NCI-H1417 (cell line): ENCODE measurements around the gene TRIM7.

Experiments used
- DNase-seq, 3 experiments: peaks; one replicate each; lab custom pipeline; 2025; lab: John Stamatoyannopoulos, UW

The TRIM7 gene

DNA sequence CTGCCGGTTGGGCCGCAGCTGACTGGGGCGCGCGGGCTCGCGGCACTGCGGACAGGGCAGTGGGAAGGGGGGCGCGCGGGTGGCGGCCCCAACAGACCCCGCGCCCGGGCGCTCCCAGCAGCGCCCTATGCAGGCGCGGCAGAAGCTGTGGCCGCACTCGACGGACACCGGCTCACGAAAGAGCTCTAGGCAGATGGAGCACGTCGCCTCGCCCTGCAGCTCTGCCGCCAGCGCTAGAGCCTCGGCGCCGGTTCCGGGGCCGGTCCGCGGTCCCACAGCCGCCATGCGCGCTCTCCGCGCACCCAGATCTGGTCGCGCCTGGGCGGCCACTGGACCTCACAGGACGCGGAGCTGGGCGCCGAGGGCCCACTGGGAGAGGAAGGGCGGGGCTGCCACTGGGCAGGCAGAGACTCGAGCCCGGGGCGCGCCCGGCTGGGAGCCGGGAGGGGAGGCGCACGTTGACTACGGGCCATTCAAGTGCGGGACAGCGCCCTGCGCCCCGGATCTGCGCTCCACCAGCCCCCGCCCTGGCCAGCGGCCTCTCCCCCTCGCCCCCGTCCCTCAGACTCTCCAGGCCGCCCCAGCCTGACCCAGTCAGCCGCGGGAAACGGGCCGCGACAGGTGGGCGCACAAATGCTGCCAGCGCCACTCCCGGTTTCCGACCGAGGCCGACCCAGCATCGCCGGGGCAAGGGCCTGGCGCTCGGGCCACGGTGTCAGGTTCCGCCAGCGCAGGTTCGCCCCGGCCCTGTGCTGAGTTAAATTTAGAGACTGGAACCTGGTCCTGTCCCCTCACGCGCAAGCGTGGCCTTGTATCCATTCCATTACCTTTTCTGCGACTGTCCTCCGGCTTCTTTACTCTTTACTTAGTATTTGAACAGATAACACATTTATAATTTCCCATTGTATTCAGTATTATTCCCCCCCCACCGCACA lies at the start of gene TRIM7:
TSS of gene TRIM7 (minus strand) at position 371 of the 935 bp plus-strand sequence. CDS start at position 285, 86 bp downstream.
- DNase-seq: no peak

DNA sequence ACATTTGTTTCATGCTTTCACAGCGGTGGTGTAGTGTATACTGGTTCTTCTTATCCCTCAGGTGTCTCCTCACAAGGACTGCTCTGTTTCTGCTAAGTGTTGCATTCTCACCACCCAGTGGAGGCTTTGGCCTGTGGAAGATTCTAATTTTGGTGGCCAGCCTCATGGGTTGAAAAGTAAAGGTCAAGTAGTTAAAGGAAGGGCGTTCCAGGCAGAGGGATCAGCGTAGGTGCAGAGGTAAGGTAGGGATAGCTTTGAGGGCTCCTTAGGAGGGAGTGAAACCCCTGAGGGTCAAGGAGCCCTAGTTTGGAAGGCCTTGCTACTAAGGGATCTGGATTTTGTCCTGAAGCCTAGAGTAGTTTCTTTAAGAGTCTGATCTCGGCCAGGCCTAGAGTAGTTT lies 43.3 kb upstream of the TRIM7 start:
- DNase-seq: no peak

GRCh38 chr5:181246276-181247049 lies 41.5 kb upstream of the TRIM7 start:
- DNase-seq: no peak

- DNase-seq: no peak
Observed at GRCh38 chr5:181245427-181246275, 40.7 kb upstream of the TRIM7 start.

DNA sequence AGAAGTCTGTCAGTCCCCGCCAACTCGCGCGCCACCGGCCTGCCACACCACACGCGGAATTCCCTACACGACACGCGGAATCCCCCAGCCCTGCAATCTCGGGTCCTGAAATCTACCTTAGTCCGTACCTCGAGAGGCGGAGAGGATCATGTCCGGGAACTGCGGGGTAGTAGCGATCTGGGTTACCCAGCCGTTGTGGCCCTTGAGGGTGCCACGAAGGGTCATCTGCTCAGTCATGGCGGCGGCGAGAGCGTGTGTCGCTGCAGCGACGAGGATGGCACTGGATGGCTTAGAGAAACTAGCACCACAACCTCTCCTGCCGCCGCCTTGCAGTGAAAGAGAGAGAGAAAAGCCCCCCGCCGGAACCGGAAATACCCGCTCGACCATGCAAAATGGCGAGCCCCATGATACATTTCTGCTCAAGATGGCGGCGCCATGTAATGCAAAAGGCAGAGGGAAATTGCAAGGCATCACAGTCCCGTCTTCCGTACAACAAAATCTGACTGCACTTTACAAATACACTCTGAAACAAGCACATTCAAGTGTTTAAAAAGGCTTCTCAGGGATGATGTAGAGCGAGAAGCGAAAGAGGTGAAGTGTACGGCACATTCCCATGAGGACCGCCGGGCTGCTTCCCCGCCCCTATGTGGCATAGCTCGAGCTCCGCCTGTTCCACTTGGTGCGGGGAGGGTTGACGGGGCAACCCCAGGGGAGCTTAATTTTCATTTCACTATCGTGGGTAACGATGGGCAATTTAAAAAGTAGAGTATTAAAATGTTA lies 38.8 kb upstream of the TRIM7 start, which contains the start of gene RACK1:
TSS of gene RACK1 (minus strand) at position 343 of the 780 bp plus-strand sequence. CDS start at position 237, 106 bp downstream.
- DNase-seq: no peak

DNA sequence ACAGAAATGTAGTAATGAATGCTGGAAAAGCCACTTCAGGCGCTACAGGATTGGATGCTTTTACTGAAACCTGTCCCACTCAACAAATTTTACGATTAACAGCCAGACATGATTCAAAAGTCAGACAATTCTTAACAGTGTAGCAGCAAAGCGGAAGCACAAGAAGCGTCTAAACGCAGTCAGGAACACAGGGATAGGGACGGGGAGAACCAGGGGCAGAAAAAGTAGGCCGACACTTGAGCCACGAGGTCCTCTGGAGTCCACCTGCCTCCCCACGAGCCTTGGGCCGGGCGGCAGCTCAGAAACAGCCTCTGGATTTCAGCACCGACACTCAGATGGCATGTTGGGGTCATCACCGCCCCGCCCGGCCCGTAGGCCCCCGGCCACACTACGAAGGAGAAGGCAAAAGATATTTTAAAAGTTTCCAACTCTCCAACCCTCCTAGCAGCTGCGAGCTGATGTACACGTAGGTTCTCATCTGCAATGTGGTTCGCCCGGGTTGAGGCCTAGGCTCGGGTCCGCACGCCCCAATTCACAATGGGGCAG lies 38.1 kb upstream of the TRIM7 start:
- DNase-seq: no peak

DNA sequence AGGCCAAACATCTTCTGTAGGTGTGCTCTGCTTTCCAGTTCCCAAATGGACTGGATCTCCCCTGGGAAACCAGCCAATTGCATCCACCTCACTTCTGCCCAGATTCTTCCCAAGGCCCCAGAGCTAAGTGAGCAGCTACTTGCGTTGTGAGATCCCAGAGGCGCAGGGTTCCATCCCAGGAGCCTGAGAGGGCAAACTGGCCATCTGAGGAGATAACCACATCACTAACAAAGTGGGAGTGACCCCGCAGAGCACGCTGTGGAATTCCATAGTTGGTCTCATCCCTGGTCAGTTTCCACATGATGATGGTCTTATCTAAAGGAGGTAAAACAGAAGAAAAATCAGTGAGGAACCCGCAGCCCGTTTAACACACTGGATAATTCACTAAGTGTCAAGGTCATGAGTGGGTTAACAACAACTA lies 37.0 kb upstream of the TRIM7 start:
- no peak for DNase-seq

DNA sequence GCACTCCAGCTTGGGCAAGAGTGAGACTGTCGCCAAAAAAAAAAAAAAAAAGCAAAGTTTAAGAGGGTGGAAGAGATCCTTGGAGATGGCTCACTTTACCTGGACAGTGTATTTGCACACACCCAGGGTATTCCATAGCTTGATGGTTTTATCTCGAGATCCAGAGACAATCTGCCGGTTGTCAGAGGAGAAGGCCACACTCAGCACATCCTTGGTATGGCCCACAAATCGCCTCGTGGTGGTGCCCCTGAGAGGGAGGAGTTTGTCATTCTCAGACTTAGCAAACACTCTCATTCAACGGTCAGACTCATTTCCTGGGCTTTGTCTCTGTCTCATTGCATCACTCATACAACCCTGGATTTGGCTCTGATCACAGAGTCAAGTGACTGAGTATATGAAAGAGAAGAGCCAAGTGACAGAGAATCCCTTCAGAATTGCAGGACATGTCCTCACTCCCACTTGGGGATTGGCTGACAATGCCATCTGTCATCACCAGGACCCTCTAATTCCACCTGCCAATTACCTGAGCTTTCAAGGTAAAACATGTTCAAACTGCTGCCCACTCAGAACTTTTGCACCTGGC lies 36.5 kb upstream of the TRIM7 start:
- DNase-seq: no peak

DNA sequence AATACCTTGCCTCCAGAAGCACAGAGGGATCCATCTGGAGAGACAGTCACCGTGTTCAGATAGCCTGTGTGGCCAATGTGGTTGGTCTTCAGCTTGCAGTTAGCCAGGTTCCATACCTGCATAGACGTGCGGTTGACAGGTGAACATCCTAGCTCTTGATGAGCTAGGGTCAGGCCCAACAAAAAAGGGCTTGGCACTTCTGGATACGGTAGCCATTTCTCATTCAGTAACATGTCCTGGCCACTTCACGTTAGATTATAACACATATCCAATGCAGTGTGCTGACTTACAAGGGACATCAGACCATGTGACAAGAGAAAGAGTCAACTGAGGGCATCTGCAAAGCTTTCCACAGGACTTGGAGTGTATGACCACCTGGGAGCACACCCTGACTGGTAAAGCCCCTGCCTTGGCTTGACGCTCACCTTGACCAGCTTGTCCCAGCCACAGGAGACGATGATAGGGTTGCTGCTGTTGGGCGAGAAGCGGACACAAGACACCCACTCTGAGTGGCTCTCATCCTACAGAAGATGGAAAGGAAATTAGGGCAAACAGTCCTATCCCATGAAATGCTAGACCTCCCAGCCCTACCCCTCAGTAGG lies 34.2 kb upstream of the TRIM7 start:
- no peak for DNase-seq

- DNase-seq: no peak
Observed at GRCh38 chr5:181237729-181238385, 32.9 kb upstream of the TRIM7 start.

DNA sequence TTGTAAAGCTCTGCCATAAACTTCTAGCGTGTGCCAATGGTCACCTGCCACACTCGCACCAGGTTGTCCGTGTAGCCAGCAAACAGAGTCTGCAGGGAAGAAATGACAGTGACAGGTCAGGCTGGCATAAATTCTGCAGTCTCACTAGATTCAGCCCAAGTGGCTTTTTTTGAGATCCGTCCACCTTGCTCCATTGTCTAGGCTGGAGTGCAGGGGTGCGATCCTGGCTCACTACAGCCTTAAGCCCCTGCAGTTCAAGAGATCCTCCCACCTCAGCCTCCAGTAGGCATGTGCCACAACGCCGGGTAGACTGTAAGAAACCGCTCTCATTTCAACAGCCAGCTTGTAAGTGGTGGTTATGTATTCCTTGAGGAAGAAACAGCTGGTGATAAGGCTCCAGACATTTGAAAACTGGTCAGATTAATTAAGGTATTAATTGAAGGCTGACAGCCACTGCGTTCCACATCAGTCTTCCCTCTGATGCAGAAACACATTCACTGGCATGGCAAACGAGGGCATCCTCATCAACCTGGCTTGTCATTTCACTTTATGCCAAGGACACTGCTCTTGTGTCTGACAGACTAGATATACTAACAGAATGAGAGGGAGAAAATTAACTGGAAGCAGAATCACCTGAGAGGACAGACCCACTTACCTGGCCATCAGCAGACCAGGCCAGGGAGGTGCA lies 32.1 kb upstream of the TRIM7 start:
- no peak for DNase-seq

DNA sequence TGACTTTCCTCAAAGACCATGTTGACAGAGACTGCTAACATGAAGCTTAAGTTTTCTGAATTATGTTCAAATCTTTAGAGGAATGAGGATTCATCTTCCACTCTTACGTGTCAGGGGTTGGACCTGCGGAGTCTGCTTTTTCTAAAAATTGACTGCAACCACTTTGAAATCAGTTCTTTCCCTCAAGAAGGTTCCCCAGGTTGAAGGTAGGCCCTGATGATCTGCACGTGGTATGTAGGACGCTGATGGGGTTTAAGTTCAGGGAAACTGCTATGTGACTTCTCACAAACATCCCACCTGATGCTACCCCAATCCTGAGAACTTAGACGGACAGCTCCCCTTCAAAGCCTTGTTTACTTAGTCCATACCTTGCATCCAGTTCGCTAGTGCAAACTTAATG lies 31.5 kb upstream of the TRIM7 start:
- no peak for DNase-seq

DNA sequence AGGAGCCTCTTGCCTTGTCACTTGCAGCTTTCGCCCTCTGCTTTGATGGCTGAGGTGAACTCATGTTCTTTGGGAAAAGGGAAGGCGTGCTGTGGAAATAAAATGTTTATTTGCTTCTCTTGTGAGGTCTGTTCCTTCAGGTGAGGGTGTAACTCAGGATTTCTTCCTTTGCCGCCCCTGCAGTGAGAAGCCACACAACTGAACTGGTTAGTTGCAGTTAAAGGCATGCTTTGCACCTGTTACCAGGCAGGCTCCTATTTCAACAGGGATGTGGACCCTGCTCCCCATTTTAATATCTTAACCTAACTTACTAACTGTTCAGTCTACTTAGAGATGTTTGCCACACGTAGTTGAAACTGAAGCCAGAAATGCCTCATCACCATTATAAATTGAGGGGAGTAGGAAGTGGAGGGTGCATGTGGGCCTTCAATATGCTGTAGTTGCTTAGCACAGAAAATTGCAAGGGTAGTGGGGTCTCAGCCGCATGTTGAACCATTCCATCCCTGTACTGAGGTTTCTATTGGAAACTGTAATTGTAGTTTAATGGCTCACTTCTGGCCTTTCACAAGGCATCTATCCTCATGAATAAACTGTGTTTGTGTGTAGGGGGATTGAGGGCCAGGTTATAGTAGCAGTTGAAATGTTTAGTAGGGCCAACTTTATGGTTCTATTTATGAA lies 30.8 kb upstream of the TRIM7 start:
- DNase-seq: no peak

- DNase-seq: no peak
Observed at GRCh38 chr5:181235323-181235688, 30.3 kb upstream of the TRIM7 start.

DNA sequence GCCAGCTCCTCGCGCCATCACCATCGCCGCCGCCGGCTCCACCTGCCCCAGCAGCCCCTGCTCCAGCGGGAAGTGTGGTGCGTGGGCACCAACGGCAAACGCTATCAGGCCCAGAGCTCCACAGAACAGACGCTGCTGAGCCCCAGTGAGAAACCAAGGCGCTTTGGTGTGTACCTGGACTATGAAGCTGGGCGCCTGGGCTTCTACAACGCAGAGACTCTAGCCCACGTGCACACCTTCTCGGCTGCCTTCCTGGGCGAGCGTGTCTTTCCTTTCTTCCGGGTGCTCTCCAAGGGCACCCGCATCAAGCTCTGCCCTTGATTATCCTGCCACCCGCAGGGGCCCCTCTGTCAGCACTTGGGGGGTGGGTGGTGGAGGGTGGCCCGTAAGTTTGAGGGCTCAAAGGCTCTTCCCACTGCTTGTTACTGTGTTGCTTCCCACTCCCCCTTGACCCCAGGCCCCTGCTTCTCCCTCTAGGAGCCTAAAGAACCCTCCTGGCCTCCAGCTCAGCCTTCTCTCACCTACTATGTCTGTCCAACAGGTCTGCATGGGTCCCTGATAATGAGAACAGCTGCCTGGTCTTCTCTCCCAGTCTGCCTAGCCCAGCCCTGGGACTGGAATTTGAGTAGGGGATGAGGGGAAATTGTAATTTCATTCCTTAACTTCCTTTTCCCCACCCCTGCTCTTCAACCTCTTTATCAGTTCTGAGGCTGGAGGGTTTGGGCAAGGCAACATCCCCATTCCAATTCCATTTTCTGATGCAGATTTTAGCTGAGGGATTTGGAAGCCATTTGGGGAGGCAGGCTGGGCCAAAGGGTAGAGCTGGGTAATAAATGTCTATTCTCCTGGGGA lies 29.7 kb upstream of the TRIM7 start:
- no peak for DNase-seq

DNA sequence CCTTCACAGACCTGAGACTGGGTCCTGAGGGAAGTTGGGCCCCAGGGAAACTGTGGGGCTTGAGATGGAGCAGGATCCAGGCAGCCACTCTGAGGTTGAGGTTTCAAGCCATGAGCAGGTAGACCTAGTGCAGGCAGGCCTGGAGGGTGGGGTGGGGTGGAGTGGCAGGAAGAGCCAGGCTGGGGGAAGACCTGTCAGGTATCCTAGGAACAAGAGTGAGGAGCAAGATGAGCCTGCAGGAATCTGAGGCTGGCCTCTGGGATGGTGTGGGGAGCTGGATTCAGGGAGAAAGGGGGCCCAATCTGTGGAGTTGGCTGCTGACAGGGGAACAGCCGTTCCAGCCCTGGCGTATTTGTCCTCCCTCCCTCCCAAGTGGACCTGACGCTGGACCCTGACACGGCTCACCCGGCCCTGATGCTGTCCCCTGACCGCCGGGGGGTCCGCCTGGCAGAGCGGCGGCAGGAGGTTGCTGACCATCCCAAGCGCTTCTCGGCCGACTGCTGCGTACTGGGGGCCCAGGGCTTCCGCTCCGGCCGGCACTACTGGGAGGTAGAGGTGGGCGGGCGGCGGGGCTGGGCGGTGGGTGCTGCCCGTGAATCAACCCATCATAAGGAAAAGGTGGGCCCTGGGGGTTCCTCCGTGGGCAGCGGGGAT lies 28.9 kb upstream of the TRIM7 start:
- DNase-seq: no peak
